NCI-H2196 treated with DMSO at 0.1 percent for 48 hours (cell line): ENCODE results near the gene SRPK3.
A peak's percentile ranks its signal among the peaks of the same experiment; 100 is the strongest.
"Not testable (repeated sequence)": the region's sequence is repeated elsewhere in the genome, so short reads cannot be mapped to it uniquely, and the experiment has no call there.

Experiments used
- DNase-seq: peaks from one replicate; lab custom pipeline; 2025; ENCODE audit not compliant: unreplicated experiment; lab: John Stamatoyannopoulos, UW

Gene SRPK3

GRCh38 chrX:153803211-153804099 lies 22.6 kb downstream of the SRPK3 start:
- no peak for DNase-seq

GRCh38 chrX:153804100-153804595 lies 23.3 kb downstream of the SRPK3 start:
- no peak for DNase-seq

GRCh38 chrX:153804621-153805020 lies 23.8 kb downstream of the SRPK3 start:
- no peak for DNase-seq

- DNase-seq: no peak
These were observed 24.6 kb downstream of the SRPK3 start for GRCh38 chrX:153805436-153805835.

GRCh38 chrX:153806999-153807575 lies 26.2 kb downstream of the SRPK3 start:
- no peak for DNase-seq

GRCh38 chrX:153807976-153808375 lies 27.1 kb downstream of the SRPK3 start:
- no peak for DNase-seq

GRCh38 chrX:153812220-153812619 lies 31.4 kb downstream of the SRPK3 start:
- DNase-seq: no peak

- no peak for DNase-seq
These were observed 32.3 kb downstream of the SRPK3 start for GRCh38 chrX:153813161-153813560.

- DNase-seq: no peak
These were observed 33.9 kb downstream of the SRPK3 start for GRCh38 chrX:153814591-153815315.

- no peak for DNase-seq
These were observed 36.2 kb downstream of the SRPK3 start for GRCh38 chrX:153816831-153817690.

GRCh38 chrX:153818064-153818463 lies 37.2 kb downstream of the SRPK3 start:
- not testable (repeated sequence) for DNase-seq

GRCh38 chrX:153818571-153819383 lies 37.9 kb downstream of the SRPK3 start:
- DNase-seq: peak; percentile 2

- no peak for DNase-seq
These were observed 38.7 kb downstream of the SRPK3 start for GRCh38 chrX:153819384-153820040.

- no peak for DNase-seq
These were observed 39.8 kb downstream of the SRPK3 start for GRCh38 chrX:153820601-153821000.

GRCh38 chrX:153821066-153821465 lies 40.2 kb downstream of the SRPK3 start:
- no peak for DNase-seq

- no peak for DNase-seq
These were observed 43.5 kb downstream of the SRPK3 start for GRCh38 chrX:153824348-153824747.

GRCh38 chrX:153825042-153825441 lies 44.2 kb downstream of the SRPK3 start:
- DNase-seq: no peak

- no peak for DNase-seq
These were observed 46.2 kb downstream of the SRPK3 start for GRCh38 chrX:153827016-153827415.

GRCh38 chrX:153827903-153828302 lies 47.1 kb downstream of the SRPK3 start:
- no peak for DNase-seq
